CD4-positive, alpha-beta memory T cell (primary cell): ENCODE data around the gene APOC3. TPM values are rescaled to one million over a fixed set of nuclear protein-coding genes. Genes with fewer than 3 reads are reported as not detected.

ENCODE experiments used
- CTCF ChIA-PET: fragments of 350-600 bp; sonication (Branson Sonifier 250); formaldehyde crosslinking; loops from one replicate; lab custom pipeline; 2021; ENCODE audit warnings: inconsistent platforms; ENCODE audit not compliant: partially characterized antibody; lab: Charles Lee
- POLR2A ChIA-PET: fragments of 350-600 bp; sonication (Branson Sonifier 250); formaldehyde crosslinking; loops from one replicate; lab custom pipeline; 2021; ENCODE audit not compliant: partially characterized antibody; lab: Charles Lee
- DNase-seq, 5 donors: peaks; one replicate each; pipeline versions ENCODE4 v3.0.0 to v3.0.0-alpha.2; 2020 to 2022; ENCODE audit warnings: mixed read lengths in 1 of 5
- H3K27ac ChIP-seq: one replicate; pipeline ENCODE4 v1.7.0; 2013; ENCODE audit warnings: low read depth, low read length
- H3K27me3 ChIP-seq: 2 replicates; pipeline ENCODE4 v1.7.0; 2013; ENCODE audit warnings: mild to moderate bottlenecking, low read length, moderate library complexity; ENCODE audit not compliant: insufficient read depth
- H3K36me3 ChIP-seq: 2 replicates; pipeline ENCODE4 v1.7.0; 2013; ENCODE audit warnings: mild to moderate bottlenecking, low read length, moderate library complexity; ENCODE audit not compliant: insufficient read depth
- H3K4me1 ChIP-seq: 2 replicates; pipeline ENCODE4 v1.7.0; 2013; ENCODE audit warnings: mild to moderate bottlenecking, low read length, moderate library complexity; ENCODE audit not compliant: insufficient read depth
- H3K4me3 ChIP-seq, 2 donors: one replicate each; pipeline ENCODE4 v1.7.0; 2013; ENCODE audit warnings: low read length in 2 of 2, mild to moderate bottlenecking in 1 of 2
- H3K9me3 ChIP-seq, 2 donors: one replicate each; pipeline ENCODE4 v1.7.0; 2013; ENCODE audit warnings: low read length in 2 of 2, control low read depth in 1 of 2; ENCODE audit not compliant: control insufficient read depth in 1 of 2
- H3K27ac Mint-ChIP-seq, 7 donors: one replicate each; pipeline ENCODE4 v1.8.0; 2020 to 2021; ENCODE audit warnings: mixed read lengths in 7 of 7, mild to moderate bottlenecking in 6 of 7, inconsistent platforms in 3 of 7, moderate library complexity in 3 of 7
- H3K27me3 Mint-ChIP-seq, 2 donors: one replicate each; pipeline ENCODE4 v1.8.0; 2020 to 2021; ENCODE audit warnings: mixed read lengths in 2 of 2
- H3K36me3 Mint-ChIP-seq, 2 donors: one replicate each; pipeline ENCODE4 v1.8.0; 2020 to 2021; ENCODE audit warnings: mixed read lengths in 2 of 2, inconsistent platforms in 1 of 2, mild to moderate bottlenecking in 1 of 2
- H3K4me1 Mint-ChIP-seq, 4 donors: one replicate each; pipeline ENCODE4 v1.8.0; 2020 to 2021; ENCODE audit warnings: mixed read lengths in 4 of 4, mild to moderate bottlenecking in 1 of 4
- H3K4me3 Mint-ChIP-seq, 8 donors: one replicate each; pipeline ENCODE4 v1.8.0; 2020 to 2021; ENCODE audit warnings: mixed read lengths in 8 of 8, mild to moderate bottlenecking in 7 of 8, moderate library complexity in 6 of 8, inconsistent platforms in 3 of 8
- H3K9me3 Mint-ChIP-seq, 8 donors: one replicate each; pipeline ENCODE4 v1.8.0; 2020 to 2021; ENCODE audit warnings: mixed read lengths in 8 of 8, mild to moderate bottlenecking in 5 of 8, inconsistent platforms in 3 of 8, moderate library complexity in 1 of 8
- intact Hi-C: fragments of 100-400 bp; cut with micrococcal nuclease; formaldehyde crosslinking; loops from one replicate; pipeline ENCODE4 v1.15.1; 2023
- polyA plus RNA-seq, 2 donors: library from polyadenylated mRNA; unstranded; fragments of 300-500 nt; fragmentation: Illumina TruSeq; gene quantifications; one replicate each; pipeline ENCODE4 v1.2.3, GENCODE V29; 2021
- total RNA-seq, 2 experiments: library from RNA; stranded (reverse); gene quantifications; one replicate each; pipeline ENCODE4 v1.2.3, GENCODE V29; 2021

APOC3 gene
- total and polyA plus RNA-seq, 4 experiments from 2014 or later = not detected

DNA sequence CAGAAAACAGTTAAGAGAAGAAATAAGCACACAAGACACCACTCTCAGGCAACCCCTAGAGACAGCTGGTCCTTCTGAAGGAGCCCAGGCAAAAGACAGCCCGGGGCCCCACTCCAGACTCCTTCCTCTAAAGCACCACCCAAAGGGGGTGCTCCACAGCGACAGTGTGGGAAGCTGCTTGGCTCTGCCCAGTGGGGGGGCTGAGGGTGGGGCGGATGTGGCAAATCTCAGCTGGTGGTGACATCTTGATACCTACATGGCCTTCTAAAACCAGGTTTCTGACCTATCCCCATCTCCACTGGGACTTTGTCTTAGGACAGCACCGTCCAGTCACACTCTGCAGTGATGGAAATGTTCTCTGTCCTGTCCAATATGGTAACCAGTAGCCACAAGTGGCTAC is 17.9 kb downstream of the APOC3 start:
- H3K36me3 Mint-ChIP-seq = peaks cover 46 to 49% of the 10 kb centered on the region in 2 donors
- Histone ChIP-seq H3K9me3 (no peaks in the 10 kb centered on the region), H3K27ac (no peak overlapping the region), H3K4me1 (peaks cover 35% of the 10 kb centered on the region), H3K27me3 (no peaks in the 10 kb centered on the region), H3K36me3 (peaks cover 45% of the 10 kb centered on the region), H3K4me3 (no peak overlapping the region)
- no peak overlapping the region for H3K4me3 Mint-ChIP-seq
- intact Hi-C loops = no loop called here
- H3K27ac Mint-ChIP-seq = peak overlapping the region in 3 of 7 donors; percentile 27 to 67 (median 56)
- DNase-seq = peak in 1 of 5 donors; percentile 25
- peaks cover 29 to 33% (median 31%) of the 10 kb centered on the region in 4 donors for H3K4me1 Mint-ChIP-seq
- H3K27me3 Mint-ChIP-seq = no peaks in the 10 kb centered on the region
- ChIA-PET POLR2A (interaction anchor here (1.2 kb wide), 1 partner anchor 11 kb away, joined by 3 read pairs; no protein-coding TSS in a partner anchor), CTCF (interaction anchor here (1.1 to 12.6 kb wide), 3 partner anchors 11 to 56 kb away, joined by 3 to 168 read pairs (median 16); partner anchors contain the start of genes APOA1 and APOA5)
- H3K9me3 Mint-ChIP-seq = no peaks in the 10 kb centered on the region

DNA sequence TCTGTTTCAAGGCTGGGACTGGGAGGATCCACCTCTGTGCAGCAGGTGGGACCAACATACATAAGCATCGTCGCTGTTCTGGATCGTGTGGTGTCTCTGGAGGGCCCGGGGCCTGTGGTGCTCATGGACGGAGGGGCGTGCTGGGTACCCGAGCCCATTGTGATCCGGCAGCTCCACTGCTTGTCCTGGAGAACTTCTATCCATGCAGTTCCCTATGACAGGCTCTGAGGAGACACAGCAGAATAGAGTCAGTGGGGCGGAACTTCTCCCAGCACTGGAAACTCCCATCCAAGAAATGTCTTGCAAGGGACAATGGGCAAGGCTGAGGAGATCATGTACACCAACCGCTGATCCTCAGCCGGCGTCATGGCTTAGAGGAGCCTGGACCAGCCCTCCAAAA is 19.4 kb downstream of the APOC3 start:
- Mint-ChIP-seq H3K4me1 (peaks cover 43 to 47% (median 46%) of the 10 kb centered on the region in 4 donors), H3K4me3 (no peak overlapping the region), H3K36me3 (peaks cover 39 to 40% of the 10 kb centered on the region in 2 donors), H3K27me3 (no peaks in the 10 kb centered on the region), H3K9me3 (peaks cover 0 to 2% (median 0%) of the 10 kb centered on the region in 8 donors), H3K27ac (peak overlapping the region in 1 of 7 donors; percentile 24)
- ChIA-PET CTCF (interaction anchor here (1.1 to 12.6 kb wide), 4 partner anchors 9 to 256 kb away, joined by 3 to 168 read pairs (median 35); partner anchors contain the start of genes APOA1 and APOA5), POLR2A (interaction anchor here (1.1 to 7.7 kb wide), 3 partner anchors 13 to 250 kb away, joined by 3 to 103 read pairs (median 4); partner anchors contain the start of genes APOA1 and ZPR1)
- Histone ChIP-seq H3K36me3 (peaks cover 42% of the 10 kb centered on the region), H3K27ac (no peak overlapping the region), H3K4me3 (no peak overlapping the region), H3K4me1 (peaks cover 49% of the 10 kb centered on the region), H3K27me3 (no peaks in the 10 kb centered on the region), H3K9me3 (no peaks in the 10 kb centered on the region)
- intact Hi-C loops = no loop called here
- no peak for DNase-seq

DNA sequence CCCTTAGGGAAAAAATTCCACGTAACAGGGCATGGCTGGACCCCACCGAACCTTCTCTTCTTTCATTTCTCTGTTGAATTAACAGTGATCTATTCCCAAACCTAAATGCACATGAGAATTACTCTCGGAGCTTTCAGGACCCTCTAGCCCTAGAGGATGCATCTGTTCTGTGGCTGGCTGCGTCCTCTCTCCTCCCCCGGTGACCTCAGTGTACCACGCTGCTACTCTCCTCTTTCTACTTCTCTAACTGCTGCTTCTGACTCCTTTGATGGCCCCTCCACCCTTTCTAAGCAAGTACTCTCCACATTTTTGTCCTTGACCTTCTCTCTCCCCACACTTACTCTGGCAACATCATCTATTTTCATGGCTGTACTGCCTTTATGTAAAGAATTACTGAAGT is 19.8 kb downstream of the APOC3 start:
- ChIA-PET CTCF (interaction anchor here (1.1 to 12.6 kb wide), 4 partner anchors 9 to 256 kb away, joined by 3 to 168 read pairs (median 35); partner anchors contain the start of genes APOA1 and APOA5), POLR2A (interaction anchor here (1.1 to 7.7 kb wide), 3 partner anchors 13 to 249 kb away, joined by 3 to 103 read pairs (median 4); partner anchors contain the start of genes APOA1 and ZPR1)
- Mint-ChIP-seq H3K36me3 (peaks cover 39 to 40% of the 10 kb centered on the region in 2 donors), H3K4me1 (peaks cover 47 to 52% (median 50%) of the 10 kb centered on the region in 4 donors), H3K9me3 (peaks cover 0 to 3% (median 0%) of the 10 kb centered on the region in 8 donors), H3K27ac (peak overlapping the region in 6 of 7 donors; percentile 30 to 97 (median 64)), H3K4me3 (no peak overlapping the region), H3K27me3 (no peaks in the 10 kb centered on the region)
- no peak for DNase-seq
- peaks cover 42% of the 10 kb centered on the region for H3K36me3 ChIP-seq
- H3K27me3 ChIP-seq = no peaks in the 10 kb centered on the region
- H3K27ac ChIP-seq = no peak overlapping the region
- no peak overlapping the region for H3K4me3 ChIP-seq
- intact Hi-C loops = no loop called here
- H3K9me3 ChIP-seq = no peaks in the 10 kb centered on the region
- peaks cover 54% of the 10 kb centered on the region for H3K4me1 ChIP-seq

DNA sequence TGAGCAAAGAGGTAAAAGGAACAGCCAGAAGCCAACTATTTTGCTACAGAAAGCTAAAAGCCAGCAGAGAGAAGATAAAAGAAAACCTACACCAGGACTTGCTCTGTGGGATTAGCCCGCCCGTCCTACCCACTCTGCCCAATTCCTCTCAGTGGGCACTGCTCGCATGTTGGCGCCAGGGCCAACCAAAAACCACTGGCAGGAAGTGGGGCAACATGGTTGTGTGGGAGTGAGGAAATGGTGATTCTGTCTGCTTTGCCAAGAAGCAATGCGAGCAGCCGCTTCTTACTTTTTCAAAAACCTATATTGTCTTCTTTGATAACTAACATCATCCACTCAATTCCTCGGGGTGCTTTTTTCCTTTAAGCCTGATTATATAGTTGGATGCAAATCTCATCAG is 21.9 kb downstream of the APOC3 start:
- H3K9me3 Mint-ChIP-seq = peaks cover 0 to 4% (median 0%) of the 10 kb centered on the region in 8 donors
- Histone ChIP-seq H3K4me3 (peak overlapping the region; percentile 4 to 22), H3K36me3 (peaks cover 21% of the 10 kb centered on the region), H3K27ac (peak overlapping the region; percentile 52), H3K27me3 (no peaks in the 10 kb centered on the region), H3K4me1 (peaks cover 75% of the 10 kb centered on the region), H3K9me3 (no peaks in the 10 kb centered on the region)
- ChIA-PET POLR2A (interaction anchor here (0.9 to 7.7 kb wide), 11 partner anchors 10 to 293 kb away, joined by 3 to 103 read pairs (median 16); partner anchors contain the start of genes APOA1, APOA5, PAFAH1B2 and SIK3), CTCF (interaction anchor here (0.6 to 12.6 kb wide), 9 partner anchors 10 to 254 kb away, joined by 3 to 168 read pairs (median 9); partner anchors contain the start of genes APOA1, APOA5, SIK3 and ZPR1)
- DNase-seq = peak; percentile 35 to 75 (median 48)
- H3K4me3 Mint-ChIP-seq = peak overlapping the region; percentile 53 to 90 (median 76)
- peak overlapping the region; percentile 83 to 98 (median 95) for H3K27ac Mint-ChIP-seq
- H3K27me3 Mint-ChIP-seq = no peaks in the 10 kb centered on the region
- peaks cover 19 to 20% of the 10 kb centered on the region in 2 donors for H3K36me3 Mint-ChIP-seq
- intact Hi-C loops = loop anchor here (2.0 to 5.0 kb wide), 3 partner anchors 79 to 381 kb away; partner anchors contain the start of genes BUD13, PCSK7 and RNF214
- peaks cover 62 to 71% (median 67%) of the 10 kb centered on the region in 4 donors for H3K4me1 Mint-ChIP-seq

DNA sequence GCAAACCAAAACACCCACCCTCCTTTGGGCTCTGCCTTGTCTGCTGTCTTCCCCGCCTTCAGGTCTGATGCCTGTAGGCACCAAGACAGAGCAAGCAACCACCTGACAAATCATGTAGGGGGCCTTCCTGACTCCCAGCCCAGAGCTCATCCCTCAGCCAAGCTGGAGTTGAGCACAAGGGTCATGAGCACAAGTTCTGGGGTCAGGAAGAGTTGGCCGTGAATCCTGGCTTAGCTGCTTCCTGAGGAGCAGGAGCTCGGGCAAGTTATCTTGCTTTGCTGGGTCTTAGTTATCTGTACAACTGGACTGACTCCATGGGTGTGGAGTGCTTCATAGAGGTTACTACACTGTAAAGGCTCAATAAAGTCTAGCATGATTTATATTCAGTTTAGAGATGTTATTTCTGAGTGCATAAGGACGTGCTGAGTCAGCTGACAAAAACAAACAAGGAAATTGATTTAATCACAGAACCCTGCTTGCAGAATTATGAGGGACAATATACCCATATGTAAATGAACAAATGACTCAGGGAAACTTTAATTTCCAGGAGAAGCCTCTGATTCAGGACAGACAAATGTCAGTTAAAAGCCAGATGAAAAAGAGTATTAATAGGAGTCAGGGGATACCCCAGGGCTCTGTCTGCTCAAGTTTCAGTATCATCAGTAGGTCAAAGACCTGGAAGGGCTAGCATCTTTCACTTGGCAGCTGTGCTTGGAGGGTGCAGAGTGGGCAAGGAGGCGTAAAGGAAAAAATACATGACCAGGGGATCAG is 22.7 kb downstream of the APOC3 start:
- peaks cover 67 to 79% (median 73%) of the 10 kb centered on the region in 4 donors for H3K4me1 Mint-ChIP-seq
- no peaks in the 10 kb centered on the region for H3K27me3 ChIP-seq
- ChIA-PET CTCF (interaction anchor here (1.2 to 12.6 kb wide), 10 partner anchors 13 to 291 kb away, joined by 3 to 168 read pairs (median 6); partner anchors contain the start of genes APOA1, APOA5, BUD13 and PAFAH1B2), POLR2A (interaction anchor here (0.9 to 7.7 kb wide), 19 partner anchors 9 to 327 kb away, joined by 3 to 103 read pairs (median 12); partner anchors contain the start of genes APOA1, APOA5, PAFAH1B2 and SIDT2)
- no peak for DNase-seq
- peak overlapping the region; percentile 52 for H3K27ac ChIP-seq
- H3K9me3 Mint-ChIP-seq = peaks cover 0 to 4% (median 0%) of the 10 kb centered on the region in 8 donors
- peak overlapping the region; percentile 83 to 98 (median 95) for H3K27ac Mint-ChIP-seq
- intact Hi-C loops = loop anchor here (1.0 to 5.0 kb wide), 5 partner anchors 16 to 380 kb away; partner anchors contain the start of genes APOA5, BUD13, PCSK7 and RNF214
- peak overlapping the region in 7 of 8 donors; percentile 53 to 90 (median 77) for H3K4me3 Mint-ChIP-seq
- H3K27me3 Mint-ChIP-seq = no peaks in the 10 kb centered on the region
- H3K36me3 ChIP-seq = peaks cover 13% of the 10 kb centered on the region
- H3K4me1 ChIP-seq = peaks cover 81% of the 10 kb centered on the region
- peak overlapping the region in 1 of 2 donors; percentile 38 for H3K4me3 ChIP-seq
- H3K9me3 ChIP-seq = no peaks in the 10 kb centered on the region
- peaks cover 17 to 18% of the 10 kb centered on the region in 2 donors for H3K36me3 Mint-ChIP-seq

DNA sequence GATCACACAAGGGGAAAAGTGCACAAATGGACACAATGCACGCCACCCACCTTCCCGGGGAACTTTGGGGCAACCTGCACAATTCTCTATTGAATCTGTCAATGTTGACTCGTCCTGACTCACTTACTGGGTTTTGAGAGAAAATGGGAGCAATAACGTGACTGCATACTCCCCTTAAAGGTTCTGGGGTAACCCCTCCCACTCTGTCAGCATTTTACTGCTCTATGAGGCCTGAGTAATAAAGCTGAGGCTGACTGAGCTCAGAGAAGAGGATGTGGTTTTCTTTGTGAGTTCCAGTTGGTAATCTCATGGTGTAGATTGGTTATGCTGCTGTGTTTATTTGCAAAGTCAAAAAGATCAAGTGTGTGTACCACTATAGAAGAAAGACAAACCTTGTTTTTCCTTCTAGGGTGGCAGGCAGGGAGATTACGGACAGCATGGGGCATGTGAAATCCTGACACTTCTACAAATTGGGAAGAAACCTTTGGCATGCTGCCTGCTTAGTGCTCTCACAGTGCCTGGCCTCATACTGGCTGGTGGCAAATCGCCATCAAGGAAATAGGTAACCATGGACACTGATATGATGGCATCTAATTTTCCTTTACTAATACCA is 23.9 kb downstream of the APOC3 start:
- Mint-ChIP-seq H3K36me3 (peaks cover 26 to 27% of the 10 kb centered on the region in 2 donors), H3K4me1 (peaks cover 67 to 84% (median 74%) of the 10 kb centered on the region in 4 donors), H3K27ac (peak overlapping the region; percentile 83 to 98 (median 95)), H3K9me3 (peaks cover 0 to 4% (median 0%) of the 10 kb centered on the region in 8 donors), H3K27me3 (no peaks in the 10 kb centered on the region), H3K4me3 (peak overlapping the region; percentile 53 to 90 (median 77))
- H3K9me3 ChIP-seq = no peaks in the 10 kb centered on the region
- H3K27ac ChIP-seq = peak overlapping the region; percentile 52
- peak overlapping the region; percentile 8 to 38 for H3K4me3 ChIP-seq
- H3K36me3 ChIP-seq = peaks cover 18% of the 10 kb centered on the region
- intact Hi-C loops = loop anchor here (1.0 to 5.0 kb wide), 5 partner anchors 17 to 379 kb away; partner anchors contain the start of genes APOA5, BUD13, PCSK7 and RNF214
- peaks cover 81% of the 10 kb centered on the region for H3K4me1 ChIP-seq
- CTCF ChIA-PET = interaction anchor here (0.6 to 12.6 kb wide), 9 partner anchors 11 to 252 kb away, joined by 3 to 168 read pairs (median 5); partner anchors contain the start of genes APOA1, APOA5, BUD13 and SIK3
- peak; percentile 81 to 91 (median 85) for DNase-seq
- POLR2A ChIA-PET = interaction anchor here (0.6 to 7.7 kb wide), 27 partner anchors 8 to 374 kb away, joined by 3 to 103 read pairs (median 6); partner anchors contain the start of genes APOA1, APOA5, PAFAH1B2 and SIDT2
- no peaks in the 10 kb centered on the region for H3K27me3 ChIP-seq
